Activated T-cell treated with anti-CD3 and anti-CD28 coated beads, Interleukin-2, amount 50 U/mL, for 4 hours (primary cell): ENCODE measurements around the gene LIPI. TPM values are rescaled to one million over a fixed set of nuclear protein-coding genes. Genes with fewer than 3 reads are reported as not detected.
A peak's percentile ranks its signal among the peaks of the same experiment; 100 is the strongest.
"Not testable (repeated sequence)": the region's sequence is repeated elsewhere in the genome, so short reads cannot be mapped to it uniquely, and the experiment has no call there.

ENCODE experiments used
- ATAC-seq, 2 donors: fragments of 200-7000 bp; cut with Tn5 transposase; one replicate each; pipeline ENCODE4 v1.10.0; 2021
- DNase-seq: peaks from one replicate; pipeline ENCODE4 v3.0.0-alpha.2; 2020
- H3K27me3 Mint-ChIP-seq: one replicate; pipeline ENCODE4 v1.8.0; 2021; ENCODE audit warnings: low read depth, mixed read lengths
- H3K36me3 Mint-ChIP-seq: one replicate; pipeline ENCODE4 v1.8.0; 2022; ENCODE audit warnings: mixed read lengths; ENCODE audit not compliant: insufficient read depth
- H3K4me1 Mint-ChIP-seq: one replicate; pipeline ENCODE4 v1.8.0; 2021; ENCODE audit warnings: low read depth, mixed read lengths
- H3K4me3 Mint-ChIP-seq: one replicate; pipeline ENCODE4 v1.8.0; 2021; ENCODE audit warnings: mild to moderate bottlenecking, moderate library complexity, mixed read lengths
- H3K9me3 Mint-ChIP-seq: one replicate; pipeline ENCODE4 v1.8.0; 2021; ENCODE audit warnings: mixed read lengths
- total RNA-seq, 3 donors: library from RNA; stranded (reverse); gene quantifications; one replicate each; pipeline ENCODE4 v1.2.1, GENCODE V29; 2021

The LIPI gene
- total RNA-seq, 3 donors from 2014 or later: not detected

DNA sequence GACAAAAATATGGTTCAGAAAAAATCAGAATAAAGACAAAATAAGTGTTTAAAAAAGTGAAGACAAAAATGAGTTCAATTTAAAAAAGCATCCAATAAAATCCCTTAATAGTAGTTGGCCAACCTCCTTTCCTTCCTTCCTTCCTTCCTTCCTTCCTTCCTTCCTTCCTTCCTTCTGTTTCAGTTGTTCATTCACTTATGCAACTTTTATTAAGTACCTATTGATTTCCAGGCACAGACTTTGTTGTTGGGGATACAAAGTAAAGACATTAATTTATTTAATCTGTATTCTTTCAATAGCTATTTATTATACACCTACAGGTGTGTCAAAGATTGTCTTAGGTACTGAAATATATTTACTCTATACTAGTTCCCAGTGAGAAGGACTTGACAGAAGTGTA lies 2.4 kb upstream of the LIPI start:
- Mint-ChIP-seq H3K27me3 (peaks cover 13% of the 10 kb centered on the region), H3K4me3 (no peak overlapping the region)

DNA sequence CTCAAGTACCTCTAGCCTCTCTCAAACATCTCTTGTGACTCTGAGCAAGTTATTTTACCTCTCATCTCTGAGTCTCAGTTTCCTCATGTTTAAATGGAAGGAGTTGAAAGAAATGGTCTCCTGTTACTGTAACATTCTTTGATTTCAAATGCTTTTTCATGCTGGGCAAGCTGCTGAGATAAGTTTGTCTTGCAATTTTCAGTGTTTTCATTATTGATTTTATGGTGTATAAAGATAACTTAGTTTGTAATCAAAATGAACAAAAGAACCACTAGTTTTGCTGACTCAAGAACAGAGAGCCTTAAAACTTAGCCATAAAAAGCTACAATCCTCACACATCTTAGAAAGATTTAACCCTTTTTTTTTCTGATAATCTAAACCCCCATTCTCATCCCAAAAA lies 4.5 kb downstream of the LIPI start:
- ATAC-seq: no peak
- Mint-ChIP-seq H3K4me3 (no peak overlapping the region), H3K27me3 (peaks cover 12% of the 10 kb centered on the region), H3K4me1 (no peaks in the 10 kb centered on the region), H3K36me3 (no peaks in the 10 kb centered on the region), H3K9me3 (peaks cover under 1% of the 10 kb centered on the region)
- DNase-seq: no peak

More for the DNA sequence above, 2.4 kb upstream of the LIPI start:
- peaks cover 6% of the 10 kb centered on the region for H3K4me1 Mint-ChIP-seq
- ATAC-seq (no peak), DNase-seq (no peak)
- H3K9me3 Mint-ChIP-seq: no peaks in the 10 kb centered on the region
- no peaks in the 10 kb centered on the region for H3K36me3 Mint-ChIP-seq

GRCh38 chr21:14166463-14167223 lies 44.1 kb downstream of the LIPI start:
- ATAC-seq, DNase-seq: not testable (repeated sequence)

DNA sequence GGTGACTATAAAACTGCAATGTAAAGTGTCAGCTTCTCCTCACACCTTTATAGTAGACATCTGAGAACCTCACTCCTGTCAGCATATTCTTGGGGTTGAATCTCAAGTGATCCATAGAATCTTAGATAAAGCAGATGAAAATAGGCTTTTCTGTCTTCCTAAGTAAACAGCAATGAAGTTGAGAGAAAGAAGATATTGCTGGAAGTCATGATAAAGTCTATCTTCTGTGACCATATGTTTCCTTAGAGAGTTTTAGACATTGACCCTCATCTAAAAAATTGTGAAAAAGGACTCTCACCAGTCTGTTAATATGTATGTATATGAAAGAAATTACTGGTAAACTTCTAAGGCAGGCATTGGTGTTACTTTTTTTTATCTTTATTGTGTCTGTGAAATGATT lies 66.8 kb downstream of the LIPI start:
- Mint-ChIP-seq H3K4me1 (no peaks in the 10 kb centered on the region), H3K36me3 (no peaks in the 10 kb centered on the region), H3K9me3 (no peaks in the 10 kb centered on the region), H3K27me3 (peaks cover 3% of the 10 kb centered on the region), H3K4me3 (no peak overlapping the region)
- no peak for DNase-seq
- no peak for ATAC-seq

More at GRCh38 chr21:14166463-14167223, 44.1 kb downstream of the LIPI start:
- not testable (repeated sequence) for H3K36me3 Mint-ChIP-seq, H3K4me3 Mint-ChIP-seq, H3K4me1 Mint-ChIP-seq, H3K27me3 Mint-ChIP-seq, H3K9me3 Mint-ChIP-seq

DNA sequence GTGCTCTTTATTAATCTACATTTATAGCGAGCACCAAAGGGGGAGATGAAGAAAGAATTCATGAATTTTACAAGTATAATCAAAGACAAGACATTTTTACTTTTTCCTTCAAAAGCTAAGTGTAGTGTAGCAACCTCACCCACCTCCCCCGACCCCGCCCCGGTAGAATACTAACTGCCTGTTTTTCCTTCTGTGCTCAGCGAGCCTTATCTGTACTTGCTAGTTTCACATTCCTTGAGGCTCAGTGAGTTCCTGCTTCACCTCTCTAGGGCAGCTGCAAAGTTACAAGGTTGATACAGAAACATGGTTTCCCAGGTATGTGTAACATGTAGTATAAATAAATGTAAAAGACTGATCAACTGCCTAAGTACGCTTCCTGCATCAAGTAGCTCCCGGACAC lies 86.5 kb downstream of the LIPI start:
- peaks cover 3% of the 10 kb centered on the region for H3K9me3 Mint-ChIP-seq
- no peaks in the 10 kb centered on the region for H3K36me3 Mint-ChIP-seq
- peaks cover 3% of the 10 kb centered on the region for H3K27me3 Mint-ChIP-seq
- no peak overlapping the region for H3K4me3 Mint-ChIP-seq
- peaks cover 10% of the 10 kb centered on the region for H3K4me1 Mint-ChIP-seq
- no peak for DNase-seq
- ATAC-seq: no peak

DNA sequence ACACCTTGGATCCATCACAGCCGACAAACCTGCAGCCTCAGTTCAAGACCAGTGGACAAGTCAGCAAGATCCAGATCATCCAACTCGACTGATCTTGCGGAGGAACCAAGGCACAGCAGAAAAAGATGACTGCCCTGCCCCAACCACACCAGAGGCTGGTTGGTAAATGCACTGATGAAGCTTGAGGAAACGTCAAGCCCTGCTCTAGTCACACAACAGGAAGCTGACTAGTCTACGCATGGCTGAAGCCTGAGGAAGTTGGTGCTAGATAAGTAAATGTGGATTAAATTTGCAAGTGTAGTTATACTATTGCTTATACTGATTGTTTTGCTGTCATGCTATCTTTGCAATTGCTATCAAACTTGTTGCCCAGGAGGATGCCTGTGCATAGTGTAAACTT lies 89.0 kb downstream of the LIPI start:
- Mint-ChIP-seq H3K4me3 (no peak overlapping the region), H3K9me3 (peaks cover 3% of the 10 kb centered on the region), H3K27me3 (no peaks in the 10 kb centered on the region), H3K36me3 (no peaks in the 10 kb centered on the region), H3K4me1 (peaks cover 10% of the 10 kb centered on the region)
- ATAC-seq: no peak
- no peak for DNase-seq

DNA sequence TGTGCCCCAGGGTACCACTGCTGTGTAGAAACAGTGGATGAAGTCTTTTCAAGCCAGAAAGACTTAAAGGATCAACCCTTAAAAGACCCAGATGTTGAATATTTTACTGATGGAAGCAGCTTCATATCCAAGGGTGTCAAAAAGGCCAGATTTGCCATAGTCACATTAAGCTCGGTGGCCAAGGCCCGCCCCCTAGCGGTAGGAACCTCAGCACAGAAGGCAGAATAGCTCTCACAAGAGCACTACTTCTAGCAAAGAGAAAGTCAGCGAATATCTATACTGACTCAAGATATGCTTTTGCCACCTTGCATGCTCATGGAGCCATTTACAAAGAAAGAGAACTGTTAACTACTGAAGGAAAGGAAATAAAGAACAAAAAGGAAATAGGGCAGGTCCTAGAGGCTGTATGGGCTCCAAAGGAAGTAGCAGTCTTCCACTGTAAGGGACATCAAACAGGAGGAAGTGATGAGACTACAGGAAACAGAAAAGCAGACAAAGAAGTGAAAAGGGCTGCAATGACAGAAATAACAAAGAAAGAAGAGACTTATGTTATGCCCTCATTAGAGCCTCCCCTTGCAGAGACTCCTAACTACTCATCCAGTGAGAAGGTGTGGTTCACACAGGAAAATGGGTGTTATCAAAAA lies 90.5 kb downstream of the LIPI start:
- Mint-ChIP-seq H3K9me3 (peaks cover 3% of the 10 kb centered on the region), H3K4me1 (peaks cover 14% of the 10 kb centered on the region), H3K36me3 (no peaks in the 10 kb centered on the region), H3K27me3 (no peaks in the 10 kb centered on the region), H3K4me3 (no peak overlapping the region)
- peak; percentile 13 for DNase-seq
- peak; percentile 10 to 25 for ATAC-seq

DNA sequence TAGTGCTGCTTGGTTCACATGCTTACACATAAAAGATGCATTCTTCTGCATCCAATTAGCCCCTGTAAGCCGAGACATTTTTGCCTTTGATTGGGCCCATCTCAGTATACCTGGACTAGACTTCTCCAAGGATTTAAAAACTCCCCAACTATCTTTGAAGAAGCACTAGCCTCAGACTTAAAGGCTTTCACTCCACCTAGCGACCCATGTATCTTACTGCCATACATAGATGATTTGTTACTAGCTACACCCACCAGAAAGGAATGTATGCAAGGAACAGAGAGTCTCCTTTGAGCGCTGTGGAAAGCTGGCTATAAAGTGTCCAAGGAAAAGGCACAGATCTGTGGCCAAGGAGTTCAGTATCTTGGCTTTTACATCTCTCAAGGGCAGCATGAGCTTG lies 91.7 kb downstream of the LIPI start:
- Mint-ChIP-seq H3K4me3 (no peak overlapping the region), H3K27me3 (no peaks in the 10 kb centered on the region), H3K9me3 (peaks cover 2% of the 10 kb centered on the region), H3K36me3 (no peaks in the 10 kb centered on the region), H3K4me1 (peaks cover 14% of the 10 kb centered on the region)
- no peak for DNase-seq
- no peak for ATAC-seq

GRCh38 chr21:14116080-14116481 lies 94.7 kb downstream of the LIPI start:
- Mint-ChIP-seq H3K9me3 (no peaks in the 10 kb centered on the region), H3K4me1 (peaks cover 11% of the 10 kb centered on the region), H3K4me3 (no peak overlapping the region), H3K36me3 (no peaks in the 10 kb centered on the region), H3K27me3 (no peaks in the 10 kb centered on the region)
- DNase-seq: no peak
- no peak for ATAC-seq

DNA sequence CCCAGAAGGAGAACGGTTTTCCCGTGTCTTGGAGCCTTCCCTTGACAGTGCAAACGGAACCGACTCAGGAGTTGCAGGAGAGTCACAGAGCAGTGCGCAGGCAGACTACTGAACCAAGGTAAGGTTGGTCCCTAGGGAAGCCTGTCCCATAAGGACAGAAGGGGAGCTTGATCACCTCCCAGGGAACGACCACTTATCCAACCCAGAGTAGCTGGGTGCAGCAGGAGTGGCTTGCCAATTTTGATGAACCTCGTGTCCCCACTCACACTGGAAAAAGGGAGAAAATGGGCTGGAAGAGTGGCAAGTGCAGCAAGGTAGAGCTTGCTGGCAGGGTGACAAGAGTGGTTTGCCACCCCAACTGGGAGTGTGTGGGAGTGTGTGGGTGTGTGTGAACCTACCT lies 95.1 kb downstream of the LIPI start:
- Mint-ChIP-seq H3K27me3 (no peaks in the 10 kb centered on the region), H3K4me1 (peaks cover 11% of the 10 kb centered on the region), H3K36me3 (no peaks in the 10 kb centered on the region), H3K9me3 (no peaks in the 10 kb centered on the region), H3K4me3 (no peak overlapping the region)
- ATAC-seq (no peak), DNase-seq (no peak)

DNA sequence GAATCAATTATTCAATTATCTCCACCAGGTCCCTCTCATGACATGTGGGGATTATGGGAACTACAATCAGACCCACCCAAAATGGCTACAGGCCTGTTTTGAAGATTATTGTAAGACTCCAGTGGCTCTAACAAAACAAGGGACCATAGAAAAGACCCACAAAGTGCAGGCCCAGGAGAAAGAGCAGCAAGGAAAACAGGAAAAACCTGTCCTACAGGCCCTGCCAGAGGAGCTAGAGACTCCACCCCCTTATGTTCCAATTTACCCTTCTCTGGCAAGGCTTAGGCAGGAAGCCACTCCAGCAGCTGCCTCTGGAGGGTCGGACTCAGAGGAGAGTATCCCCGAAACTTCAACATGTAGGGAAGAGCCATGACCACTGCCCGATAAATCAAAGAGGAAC lies 96.5 kb downstream of the LIPI start:
- no peak for DNase-seq
- Mint-ChIP-seq H3K9me3 (no peaks in the 10 kb centered on the region), H3K4me3 (no peak overlapping the region), H3K4me1 (peaks cover 4% of the 10 kb centered on the region), H3K27me3 (no peaks in the 10 kb centered on the region), H3K36me3 (no peaks in the 10 kb centered on the region)
- ATAC-seq: no peak

GRCh38 chr21:14104564-14104963 lies 106.2 kb downstream of the LIPI start:
- H3K36me3 Mint-ChIP-seq: not testable (repeated sequence)

DNA sequence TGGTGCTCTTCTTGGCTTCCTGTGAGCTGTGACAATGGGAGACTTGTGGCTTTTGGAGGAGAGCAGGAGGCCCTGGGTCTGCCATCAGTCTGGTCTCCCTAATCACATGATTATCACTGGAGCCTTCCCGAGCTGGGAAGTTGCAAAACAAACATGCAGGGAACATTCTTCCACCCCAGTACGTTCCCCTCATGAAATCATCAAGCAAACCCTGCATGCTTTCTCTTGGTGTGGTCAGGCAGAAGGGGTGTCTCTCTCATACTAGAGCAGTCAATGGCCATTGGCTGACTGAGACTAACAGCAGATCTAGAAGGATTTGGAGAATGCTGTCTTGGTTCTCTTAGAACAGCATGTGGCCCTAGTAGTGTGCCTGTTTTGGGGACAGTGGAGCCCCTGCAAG lies 111.2 kb downstream of the LIPI start:
- Mint-ChIP-seq H3K9me3 (no peaks in the 10 kb centered on the region), H3K4me1 (no peaks in the 10 kb centered on the region), H3K27me3 (no peaks in the 10 kb centered on the region), H3K36me3 (peaks cover 9% of the 10 kb centered on the region), H3K4me3 (no peak overlapping the region)
- DNase-seq: no peak
- no peak for ATAC-seq

More at GRCh38 chr21:14104564-14104963, 106.2 kb downstream of the LIPI start:
- ATAC-seq, H3K9me3 Mint-ChIP-seq, H3K4me1 Mint-ChIP-seq, H3K4me3 Mint-ChIP-seq, H3K27me3 Mint-ChIP-seq, DNase-seq: not testable (repeated sequence)

- no peak for DNase-seq
- no peaks in the 10 kb centered on the region for H3K27me3 Mint-ChIP-seq
- peaks cover 9% of the 10 kb centered on the region for H3K36me3 Mint-ChIP-seq
- H3K9me3 Mint-ChIP-seq: no peaks in the 10 kb centered on the region
- H3K4me1 Mint-ChIP-seq: no peaks in the 10 kb centered on the region
- no peak for ATAC-seq
- H3K4me3 Mint-ChIP-seq: no peak overlapping the region
Observed at GRCh38 chr21:14097881-14098499, 112.8 kb downstream of the LIPI start.

- Mint-ChIP-seq H3K27me3 (no peaks in the 10 kb centered on the region), H3K4me3 (no peak overlapping the region), H3K36me3 (peaks cover 9% of the 10 kb centered on the region), H3K4me1 (no peaks in the 10 kb centered on the region), H3K9me3 (no peaks in the 10 kb centered on the region)
- DNase-seq (no peak), ATAC-seq (no peak)
Observed at GRCh38 chr21:14096577-14096976, 114.2 kb downstream of the LIPI start.
